ENCODE measurements around the gene SPOP. TPM values are rescaled to one million over a fixed set of nuclear protein-coding genes. Genes with fewer than 3 reads are reported as not detected.

The SPOP gene
- total and polyA plus RNA-seq, 8 donors = 14.2 to 42.3 (median 30.8) TPM

DNA sequence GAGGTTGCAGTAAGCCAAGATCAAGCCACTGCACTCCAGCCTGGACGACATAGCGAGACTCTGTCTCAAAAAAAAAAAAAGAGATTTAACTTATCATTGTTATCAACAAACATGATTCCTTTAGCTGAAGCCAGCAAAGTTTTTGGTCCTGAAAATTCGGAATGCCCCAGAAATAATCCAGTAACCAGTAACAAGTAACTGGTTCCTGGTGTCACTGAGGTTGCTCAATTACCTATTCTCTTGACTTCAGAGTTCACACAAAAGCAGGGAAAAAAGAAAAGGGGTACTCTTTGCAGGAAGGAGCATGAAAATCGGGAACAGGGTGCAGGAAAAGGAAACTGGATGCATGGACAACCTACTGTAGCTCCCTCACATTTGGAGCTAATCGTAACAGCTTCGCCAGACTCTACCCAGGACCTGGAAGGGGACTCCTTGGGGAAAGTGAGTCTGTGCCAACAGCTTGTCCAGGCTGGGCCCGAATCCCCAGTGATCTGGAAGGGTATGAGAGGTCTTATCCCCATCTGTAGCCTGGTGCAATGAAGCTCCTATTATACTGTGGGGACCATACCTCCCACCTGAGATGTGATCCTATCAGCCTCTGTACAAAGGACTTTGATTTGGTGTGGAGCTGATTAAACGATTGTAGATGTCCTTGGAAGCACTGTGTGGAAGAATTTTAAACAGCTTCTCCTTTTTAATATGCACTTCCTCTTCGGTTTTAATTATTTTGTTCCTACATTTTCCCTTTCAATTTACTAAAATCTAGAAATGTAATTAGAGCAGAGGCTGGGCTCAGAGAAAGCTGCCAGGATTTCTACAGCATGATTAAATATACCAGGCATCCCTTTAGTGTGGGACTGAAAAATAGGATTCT lies 3.4 kb upstream of the SPOP start:
- FAIRE-seq = no peak
- DNase-seq = no peak
- no peak for ATAC-seq

DNA sequence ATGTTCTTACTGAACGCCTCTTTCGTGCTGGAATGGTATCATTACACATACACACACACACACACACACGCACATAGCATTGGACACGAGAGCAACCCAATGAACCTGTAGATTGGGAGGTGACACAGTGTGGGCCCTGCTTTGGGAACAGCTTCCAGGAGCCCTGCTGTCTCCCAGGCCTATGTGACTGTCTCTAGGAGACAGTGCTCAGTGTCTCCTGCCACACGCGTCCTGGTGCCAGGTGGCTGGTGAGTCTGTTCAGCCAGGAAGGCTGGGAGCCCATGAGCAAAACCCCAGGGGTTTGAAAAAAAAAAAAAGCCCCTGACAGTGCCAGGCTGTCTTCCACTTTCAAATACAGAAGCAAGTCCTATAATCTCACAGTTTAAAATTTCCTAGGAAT lies 2.4 kb upstream of the SPOP start:
- Histone ChIP-seq H3K9me3 (no peaks in the 10 kb centered on the region), H3K27me3 (no peaks in the 10 kb centered on the region), H3K36me3 (no peaks in the 10 kb centered on the region), H3K4me1 (peaks cover 12 to 16% (median 15%) of the 10 kb centered on the region in 3 donors), H3K4me3 (no peak overlapping the region), H3K27ac (no peak overlapping the region)
- 69 to 71% methylated on average over 6 of the region's 6 CpGs for WGBS, 2 donors
- intact Hi-C loops (cut with DNase I) = no loop called here
- ATAC-seq (no peak), FAIRE-seq (no peak), DNase-seq (no peak)
- TF ChIP-seq, protein P1, sequence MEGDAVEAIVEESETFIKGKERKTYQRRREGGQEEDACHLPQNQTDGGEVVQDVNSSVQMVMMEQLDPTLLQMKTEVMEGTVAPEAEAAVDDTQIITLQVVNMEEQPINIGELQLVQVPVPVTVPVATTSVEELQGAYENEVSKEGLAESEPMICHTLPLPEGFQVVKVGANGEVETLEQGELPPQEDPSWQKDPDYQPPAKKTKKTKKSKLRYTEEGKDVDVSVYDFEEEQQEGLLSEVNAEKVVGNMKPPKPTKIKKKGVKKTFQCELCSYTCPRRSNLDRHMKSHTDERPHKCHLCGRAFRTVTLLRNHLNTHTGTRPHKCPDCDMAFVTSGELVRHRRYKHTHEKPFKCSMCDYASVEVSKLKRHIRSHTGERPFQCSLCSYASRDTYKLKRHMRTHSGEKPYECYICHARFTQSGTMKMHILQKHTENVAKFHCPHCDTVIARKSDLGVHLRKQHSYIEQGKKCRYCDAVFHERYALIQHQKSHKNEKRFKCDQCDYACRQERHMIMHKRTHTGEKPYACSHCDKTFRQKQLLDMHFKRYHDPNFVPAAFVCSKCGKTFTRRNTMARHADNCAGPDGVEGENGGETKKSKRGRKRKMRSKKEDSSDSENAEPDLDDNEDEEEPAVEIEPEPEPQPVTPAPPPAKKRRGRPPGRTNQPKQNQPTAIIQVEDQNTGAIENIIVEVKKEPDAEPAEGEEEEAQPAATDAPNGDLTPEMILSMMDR (IDR thresholded peaks at IDR 0.05) = no peak

More for the DNA sequence above, 3.4 kb upstream of the SPOP start:
- no peaks in the 10 kb centered on the region for H3K27me3 ChIP-seq
- TF ChIP-seq, protein P1 (IDR thresholded peaks at IDR 0.05) = no peak
- H3K9me3 ChIP-seq = no peaks in the 10 kb centered on the region
- H3K27ac ChIP-seq = no peak overlapping the region
- no peak overlapping the region for H3K4me3 ChIP-seq
- peaks cover 3 to 6% (median 4%) of the 10 kb centered on the region in 3 donors for H3K4me1 ChIP-seq
- 47 to 52% methylated on average over 9 of the region's 9 CpGs for WGBS, 2 donors
- no peaks in the 10 kb centered on the region for H3K36me3 ChIP-seq
- intact Hi-C loops (cut with DNase I) = no loop called here

DNA sequence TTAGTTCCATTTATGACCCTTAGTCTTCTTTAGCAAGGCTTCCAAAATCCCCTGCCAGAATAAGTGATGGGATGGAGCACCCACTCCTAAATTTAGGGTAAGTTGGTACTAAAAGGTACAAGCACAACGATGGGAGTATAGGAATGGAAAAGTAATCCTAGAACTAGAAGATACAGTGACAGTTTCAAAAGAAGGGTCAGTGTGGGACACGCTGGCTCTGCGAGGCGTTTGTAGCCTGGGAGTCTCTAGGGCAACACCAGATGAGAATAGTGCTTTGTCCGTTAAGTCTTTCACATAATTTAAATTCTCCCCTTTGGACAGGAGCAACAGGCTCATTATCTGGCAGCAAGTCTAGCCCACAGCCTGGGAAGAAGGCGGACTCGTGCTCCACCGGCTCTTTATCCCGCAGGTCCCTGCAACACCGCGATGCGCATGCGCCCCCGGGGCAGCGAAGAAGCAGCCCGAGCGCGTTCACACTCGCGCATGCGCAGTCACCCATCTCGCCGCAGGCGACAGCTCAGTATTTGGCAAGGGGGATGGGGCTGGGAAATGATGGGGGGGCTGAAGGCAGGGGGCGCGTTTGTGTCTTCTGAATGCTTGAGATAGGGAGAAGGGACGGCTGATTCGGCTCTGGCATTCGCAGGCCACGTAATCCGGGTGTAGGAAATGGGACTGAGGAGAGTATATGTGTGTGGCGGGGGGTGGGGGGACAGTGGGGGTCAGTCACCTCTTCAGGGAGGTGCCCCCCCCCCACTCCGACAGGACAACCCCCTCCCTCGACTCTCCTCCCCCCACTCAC lies 564 bp downstream of the SPOP start:
- peaks cover 24 to 27% (median 27%) of the 10 kb centered on the region in 3 donors for H3K4me1 ChIP-seq
- no peaks in the 10 kb centered on the region for H3K9me3 ChIP-seq
- FAIRE-seq = no peak
- no peaks in the 10 kb centered on the region for H3K36me3 ChIP-seq
- no peaks in the 10 kb centered on the region for H3K27me3 ChIP-seq
- peak overlapping the region; percentile 42 to 67 (median 60) for H3K4me3 ChIP-seq
- peak overlapping the region; percentile 90 to 98 (median 96) for H3K27ac ChIP-seq
- 0% methylated on average over 32 to 34 of the region's 34 CpGs for WGBS, 2 donors
- peak; percentile 81 to 91 (median 86) for ATAC-seq
- TF ChIP-seq, protein P1 (IDR thresholded peaks at IDR 0.05) = no peak
- intact Hi-C loops (cut with DNase I) = no loop called here
- DNase-seq = peak; percentile 95 to 100 (median 97)

DNA sequence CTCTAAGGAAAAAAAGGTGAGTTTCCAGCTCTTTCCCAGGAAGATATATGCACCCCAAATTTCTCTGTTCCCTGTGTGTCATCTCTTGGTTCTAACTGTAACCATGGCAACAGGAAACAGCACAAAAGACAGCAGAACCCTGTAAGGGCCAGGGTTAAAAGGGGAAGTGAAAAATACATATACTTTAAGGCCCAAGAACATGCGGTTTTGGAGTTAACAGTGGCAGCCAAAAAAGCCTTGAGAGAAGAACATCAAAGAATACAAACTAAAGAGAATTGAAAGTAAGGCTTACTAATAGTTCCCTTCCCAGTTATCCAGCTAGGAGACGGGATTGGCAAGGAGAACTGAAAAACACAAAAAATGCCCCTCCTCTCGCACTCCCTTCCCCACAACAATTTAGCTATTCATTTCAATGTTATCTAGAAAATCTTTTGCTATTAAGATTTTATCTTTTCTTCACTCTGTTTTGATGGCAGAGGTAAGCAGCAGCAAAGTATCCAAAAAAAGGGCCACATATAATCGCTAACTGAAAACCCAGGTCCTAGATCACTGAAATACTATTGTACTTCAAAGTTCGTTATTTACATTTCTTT lies 1.5 kb downstream of the SPOP start:
- DNase-seq = no peak
- no peaks in the 10 kb centered on the region for H3K36me3 ChIP-seq
- peaks cover 24 to 27% (median 27%) of the 10 kb centered on the region in 3 donors for H3K4me1 ChIP-seq
- TF ChIP-seq, protein P1 (IDR thresholded peaks at IDR 0.05) = no peak
- H3K27ac ChIP-seq = peak overlapping the region in 1 of 4 donors; percentile 98
- no peaks in the 10 kb centered on the region for H3K9me3 ChIP-seq
- peak overlapping the region in 2 of 4 donors; percentile 62 to 67 for H3K4me3 ChIP-seq
- intact Hi-C loops (cut with DNase I) = no loop called here
- no peak for FAIRE-seq
- no peak for ATAC-seq
- WGBS, 2 donors = 15 to 25% methylated on average over 5 of the region's 5 CpGs
- no peaks in the 10 kb centered on the region for H3K27me3 ChIP-seq
